NCI-H146 treated with DMSO at 0.1 percent for 48 hours (cell line): ENCODE data around the gene ROBO3.

Experiments
- DNase-seq: peaks from one replicate; lab custom pipeline; 2025; ENCODE audit not compliant: unreplicated experiment; lab: John Stamatoyannopoulos, UW

ROBO3 gene

GRCh38 chr11:124891373-124891861 lies 26.2 kb downstream of the ROBO3 start:
- DNase-seq: no peak

DNA sequence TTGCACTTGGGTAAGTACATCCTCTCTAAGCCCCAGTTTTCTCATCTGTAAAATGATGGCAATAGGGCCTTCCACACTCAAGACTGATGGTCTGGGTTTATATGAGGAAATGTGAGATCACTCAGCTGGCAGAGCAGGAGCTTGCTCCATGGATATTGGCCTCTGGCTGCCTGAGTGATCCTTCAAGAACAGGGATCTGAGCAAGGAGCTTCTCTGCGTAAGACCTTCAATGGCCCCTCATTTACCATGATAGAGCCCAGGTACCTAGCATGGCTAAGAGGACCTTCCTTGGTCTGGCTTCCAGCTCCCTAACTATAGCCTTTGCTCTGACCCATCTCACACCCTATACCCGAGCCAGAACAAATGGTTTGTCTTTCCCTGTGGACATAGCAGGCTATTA lies 26.9 kb downstream of the ROBO3 start:
- DNase-seq: no peak

DNA sequence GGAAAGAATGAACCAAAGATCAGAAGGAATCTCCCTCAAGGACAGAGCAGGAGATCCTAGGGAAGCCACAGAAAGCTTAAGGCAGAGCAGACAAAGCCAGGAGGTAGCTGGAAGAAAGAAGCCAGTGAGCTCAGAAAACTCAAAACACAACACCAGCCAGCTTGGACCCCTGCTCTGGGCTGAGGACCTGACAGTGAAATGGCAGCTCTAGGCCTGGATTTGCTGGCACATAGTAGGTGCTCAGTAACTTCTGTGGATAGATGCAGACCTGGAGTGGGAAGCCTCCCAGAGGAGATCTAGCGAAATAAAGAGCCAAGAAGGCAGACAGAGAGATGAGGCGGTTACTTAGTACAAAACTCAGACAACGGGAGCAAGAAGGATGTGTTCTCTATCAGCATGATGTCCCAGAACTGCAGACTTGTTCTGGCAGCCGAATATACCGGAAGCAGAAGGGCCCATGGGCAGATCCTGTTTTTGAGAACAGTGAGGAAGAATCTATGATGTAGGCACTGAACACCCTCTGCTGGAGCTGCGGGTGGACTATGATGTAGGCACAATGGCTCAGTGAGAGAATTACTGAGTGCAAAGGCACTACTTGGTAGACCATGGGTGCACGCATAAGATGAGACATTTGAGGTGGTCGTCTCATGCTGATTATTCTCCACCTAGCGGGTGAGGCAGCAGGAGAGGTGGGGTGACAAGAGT lies 27.7 kb downstream of the ROBO3 start:
- no peak for DNase-seq

DNA sequence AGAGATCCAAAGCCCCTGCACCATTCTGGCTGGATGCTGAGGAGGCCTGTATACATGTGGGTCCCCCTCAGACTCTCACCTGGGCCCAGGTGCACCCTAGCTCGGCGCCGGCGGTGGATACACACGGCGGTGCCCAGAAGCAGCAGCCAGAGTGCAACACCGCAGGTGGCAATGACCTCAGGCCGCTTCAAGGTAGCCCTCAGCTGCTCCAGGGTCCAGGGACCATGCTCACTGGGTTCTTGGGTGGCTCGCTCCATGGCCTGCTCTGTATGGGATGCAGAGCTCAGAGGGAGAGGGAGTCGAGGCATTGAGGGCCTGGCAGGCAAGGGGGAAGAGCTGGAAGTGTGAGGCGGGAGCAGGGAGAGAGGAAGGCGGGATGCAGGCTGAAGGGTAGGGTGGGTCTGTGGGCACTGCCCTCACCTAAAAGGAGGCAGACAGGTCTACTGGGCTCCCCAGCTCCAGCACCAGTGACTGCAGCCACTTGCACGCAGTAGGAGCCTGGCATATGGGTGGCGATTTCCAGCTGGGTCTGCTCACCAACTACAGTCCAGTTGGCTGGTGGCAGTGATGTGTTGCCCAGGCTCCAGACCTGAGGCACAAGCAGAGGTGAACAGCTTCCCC lies 28.7 kb downstream of the ROBO3 start:
- no peak for DNase-seq

- DNase-seq: no peak
Observed at GRCh38 chr11:124894606-124895430, 29.6 kb downstream of the ROBO3 start.

GRCh38 chr11:124895471-124895971 lies 30.3 kb downstream of the ROBO3 start:
- no peak for DNase-seq

DNA sequence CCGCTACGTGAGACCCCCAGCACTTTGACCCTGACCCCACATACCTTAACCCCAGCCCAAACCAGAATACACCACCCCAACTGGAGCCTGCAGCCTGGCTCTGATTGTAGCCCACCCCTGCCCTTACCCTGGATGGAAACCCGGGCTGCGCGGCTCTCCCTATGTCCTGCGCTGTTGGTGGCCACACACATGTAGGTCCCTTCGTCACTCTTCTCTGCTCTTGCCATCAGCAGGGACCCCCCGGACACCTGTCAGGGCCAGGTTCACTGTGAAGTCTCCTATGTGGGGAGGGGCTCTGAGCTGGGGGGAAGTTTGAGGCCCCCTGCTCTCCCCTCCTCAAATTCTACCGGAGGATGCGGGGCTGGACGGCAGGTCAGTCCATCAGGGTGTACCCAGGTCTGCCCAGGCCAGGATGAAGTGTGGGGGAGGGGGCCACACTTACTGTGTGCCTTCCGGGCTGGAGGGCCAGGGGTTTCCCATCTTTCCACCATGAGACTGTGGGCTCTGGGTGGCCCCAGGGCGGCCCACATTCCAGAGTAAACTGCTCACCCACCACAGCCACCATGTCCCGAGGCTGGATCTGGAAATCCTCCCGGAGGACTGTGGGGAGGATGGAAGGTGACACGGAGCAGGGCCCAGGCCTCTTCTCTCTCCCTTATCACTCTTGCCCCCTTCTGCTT lies 31.0 kb downstream of the ROBO3 start:
- DNase-seq: no peak

- DNase-seq: no peak
Observed at GRCh38 chr11:124896821-124897391, 31.7 kb downstream of the ROBO3 start.

GRCh38 chr11:124897674-124898262 lies 32.5 kb downstream of the ROBO3 start, which contains the start of gene ROBO4:
Gene ROBO4, minus strand, starts transcription at chr11:124897865. Its CDS starts 70 bp downstream, at chr11:124897795.
- DNase-seq: no peak

DNA sequence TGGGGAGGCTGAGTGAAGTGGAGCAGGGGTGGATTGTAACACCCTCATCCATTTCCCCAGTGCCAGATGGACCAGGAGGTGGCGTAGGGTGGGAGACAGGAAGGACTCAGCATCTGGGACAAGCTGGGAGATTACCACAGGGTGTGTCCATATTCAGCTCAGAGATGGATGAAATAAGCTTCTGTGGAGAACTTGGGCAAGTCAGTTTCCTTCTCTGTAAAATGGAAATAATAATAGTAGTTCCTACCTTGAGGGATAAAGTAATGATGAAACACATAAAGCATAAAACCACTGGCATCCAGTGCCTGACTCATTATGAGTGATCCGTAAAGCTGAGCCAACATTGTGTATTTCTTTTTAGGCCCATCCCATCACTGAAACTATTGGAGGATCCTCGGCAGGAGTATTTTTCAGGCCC lies 33.0 kb downstream of the ROBO3 start:
- no peak for DNase-seq

- no peak for DNase-seq
Observed at GRCh38 chr11:124898711-124899110, 33.5 kb downstream of the ROBO3 start.

DNA sequence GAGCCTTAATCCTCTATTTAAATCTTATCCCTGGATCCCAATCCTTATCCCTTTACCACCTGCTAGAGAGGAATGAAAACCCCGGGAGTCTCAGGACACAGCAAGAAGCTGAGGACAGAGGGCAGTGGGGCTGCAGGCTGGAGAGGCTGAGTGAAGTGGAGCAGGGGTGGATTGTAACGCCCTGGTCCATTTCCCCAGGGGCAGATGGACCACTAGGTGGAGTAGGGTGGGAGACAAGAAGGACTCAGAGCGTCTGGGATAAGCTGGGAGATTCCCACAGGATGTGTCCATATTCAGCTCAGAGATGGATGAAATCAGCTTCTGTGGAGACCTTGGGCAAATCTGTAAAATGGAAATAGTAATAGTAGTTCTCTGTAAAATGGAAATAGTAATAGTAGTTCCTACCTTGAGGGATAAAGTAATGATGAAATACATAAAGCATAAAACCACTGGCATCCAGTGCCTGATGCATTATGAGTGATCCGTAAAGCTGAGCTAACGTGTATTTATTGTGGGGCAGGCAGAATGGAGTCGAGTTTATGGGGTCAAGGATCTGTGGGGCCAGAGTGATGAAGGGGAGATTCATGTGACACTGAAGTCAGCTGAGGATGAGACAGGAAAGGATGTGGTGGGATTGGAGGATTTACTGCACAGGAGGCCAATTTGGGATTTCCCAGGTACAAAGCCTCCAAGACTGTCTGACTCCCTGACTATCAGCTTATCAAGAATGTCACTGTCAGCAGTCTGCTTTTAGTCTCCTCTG lies 34.3 kb downstream of the ROBO3 start:
- no peak for DNase-seq

GRCh38 chr11:124900464-124900863 lies 35.2 kb downstream of the ROBO3 start:
- no peak for DNase-seq

DNA sequence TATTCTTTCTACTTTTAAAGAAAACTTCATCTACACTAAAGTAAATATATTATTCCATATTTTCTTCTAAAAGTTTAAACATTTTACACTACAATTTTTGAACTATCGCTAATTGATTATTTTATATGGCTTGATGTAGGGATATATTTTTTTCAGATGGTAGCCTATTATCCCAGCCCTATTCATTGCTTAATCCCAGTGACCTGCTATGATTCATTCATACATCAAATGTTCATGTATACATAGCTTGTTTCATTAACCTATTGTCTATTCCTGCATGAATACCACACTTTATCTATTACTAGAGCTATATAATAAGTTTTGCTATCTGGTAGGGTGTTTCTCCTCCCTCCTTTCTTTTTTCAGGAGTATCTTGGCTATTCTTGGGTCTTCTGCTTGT lies 37.4 kb downstream of the ROBO3 start:
- no peak for DNase-seq

DNA sequence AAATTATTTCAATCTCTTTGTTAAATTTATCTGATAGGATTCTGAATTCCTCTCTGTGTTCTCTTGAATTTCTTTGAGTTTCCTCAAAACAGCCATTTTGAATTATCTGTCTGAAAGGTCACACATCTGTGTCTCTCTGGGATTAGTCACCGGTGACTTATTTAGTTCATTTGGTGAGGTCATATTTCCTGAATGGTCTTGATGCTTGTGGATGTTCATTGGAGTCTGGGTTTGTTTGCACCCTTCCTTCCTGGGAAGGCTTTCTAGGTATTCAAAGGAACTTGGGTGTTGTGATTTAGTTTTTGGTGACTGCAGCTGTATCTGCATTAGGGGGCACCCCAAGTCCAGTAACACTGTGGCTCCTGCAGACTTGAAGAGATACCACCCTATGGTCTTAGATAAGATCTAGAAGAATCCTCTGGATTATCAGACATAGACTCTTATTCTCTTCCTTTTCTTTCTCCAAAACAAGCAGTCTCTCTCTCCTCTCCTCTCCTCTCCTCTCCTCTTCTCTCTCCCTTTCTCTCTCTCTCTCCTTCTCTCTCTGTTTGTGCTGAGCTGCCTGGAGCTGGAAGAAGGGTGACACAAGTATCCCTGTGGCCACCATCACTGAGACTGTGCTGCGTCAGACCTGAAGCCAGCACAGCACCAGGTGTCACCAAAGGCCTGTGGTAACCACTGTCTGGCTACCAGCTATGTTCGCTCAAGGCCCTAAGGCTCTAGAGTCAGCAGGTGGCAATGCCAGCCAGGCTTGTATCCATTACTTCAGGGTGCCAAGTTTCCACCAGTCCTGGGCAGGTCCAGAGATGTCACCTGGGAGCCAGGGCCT lies 50.5 kb downstream of the ROBO3 start:
- DNase-seq: no peak

GRCh38 chr11:124916370-124916710 lies 51.1 kb downstream of the ROBO3 start:
- no peak for DNase-seq

- no peak for DNase-seq
Observed at GRCh38 chr11:124917115-124917637, 51.9 kb downstream of the ROBO3 start.

DNA sequence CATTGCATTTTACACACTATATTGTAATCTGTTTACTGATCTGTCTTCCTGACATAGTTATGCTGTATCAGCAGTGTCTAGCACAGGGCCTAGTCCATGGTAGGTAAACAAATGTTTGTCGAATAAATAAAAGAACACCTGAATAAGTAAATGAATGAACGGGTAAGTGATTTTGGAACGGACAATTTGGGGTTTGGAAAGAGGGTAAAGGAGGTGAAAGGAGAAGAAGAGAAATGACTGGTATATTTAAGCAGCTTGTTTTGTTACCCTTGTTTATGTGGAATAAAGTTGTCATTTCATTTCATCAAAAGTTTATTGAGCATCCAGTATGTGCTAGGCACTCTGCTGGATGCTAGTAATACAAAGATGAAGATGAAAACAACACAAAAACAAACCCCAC lies 53.7 kb downstream of the ROBO3 start, which contains the start of gene HEPN1:
TSS of gene HEPN1 (plus strand) at position 301 of the 400 bp plus-strand sequence.
- DNase-seq: no peak
